NCI-H460 (cell line): ENCODE data around the gene EXOSC5. TPM values are rescaled to one million over a fixed set of nuclear protein-coding genes. Genes with fewer than 3 reads are reported as not detected.
"Not testable (repeated sequence)": the region's sequence is repeated elsewhere in the genome, so short reads cannot be mapped to it uniquely, and the experiment has no call there.

Experiments used
- DNase-seq: peaks from one replicate; pipeline ENCODE4 v3.0.0-alpha.2; 2016; ENCODE audit warnings: low read depth; ENCODE audit errors: extremely low read depth
- total RNA-seq: library from RNA; depleted of rRNA; stranded (reverse); fragments of >200 nt; shearing (Covaris generic); gene quantifications from 2 replicates; pipeline ENCODE4 v1.2.3, GENCODE V29; 2014

EXOSC5 gene
- total RNA-seq, 1 experiment from 2014 or later, result 16.5 TPM

- not testable (repeated sequence) for DNase-seq
Observed at GRCh38 chr19:41408846-41409245, 11.7 kb upstream of the EXOSC5 start.

- DNase-seq, result no peak
Observed at GRCh38 chr19:41408256-41408655, 11.1 kb upstream of the EXOSC5 start.

- no peak for DNase-seq
Observed at GRCh38 chr19:41407271-41407670, 10.1 kb upstream of the EXOSC5 start.

- no peak for DNase-seq
Observed at GRCh38 chr19:41405776-41406175, 8.6 kb upstream of the EXOSC5 start.

GRCh38 chr19:41403181-41403970, 6.2 kb upstream of the EXOSC5 start:
- no peak for DNase-seq

GRCh38 chr19:41402010-41402409, 4.9 kb upstream of the EXOSC5 start:
- no peak for DNase-seq

- DNase-seq, result no peak
Observed at GRCh38 chr19:41401483-41401882, 4.3 kb upstream of the EXOSC5 start.

GRCh38 chr19:41399525-41399924, 2.4 kb upstream of the EXOSC5 start:
- no peak for DNase-seq

GRCh38 chr19:41399091-41399490, 1.9 kb upstream of the EXOSC5 start:
- DNase-seq, result no peak

GRCh38 chr19:41398598-41398997, 1.4 kb upstream of the EXOSC5 start:
- no peak for DNase-seq

GRCh38 chr19:41398050-41398418, 875 bp upstream of the EXOSC5 start:
- DNase-seq, result no peak

- DNase-seq, result no peak
Observed at GRCh38 chr19:41395355-41395754, 1.8 kb downstream of the EXOSC5 start.

GRCh38 chr19:41392775-41393174, 4.4 kb downstream of the EXOSC5 start:
- no peak for DNase-seq

- DNase-seq, result no peak
Observed at GRCh38 chr19:41391618-41392017, 5.5 kb downstream of the EXOSC5 start.

GRCh38 chr19:41386442-41386841, 10.7 kb downstream of the EXOSC5 start:
- DNase-seq, result no peak

- no peak for DNase-seq
Observed at GRCh38 chr19:41384351-41384750, 12.8 kb downstream of the EXOSC5 start.

- not testable (repeated sequence) for DNase-seq
Observed at GRCh38 chr19:41381536-41381935, 15.6 kb downstream of the EXOSC5 start.

GRCh38 chr19:41377977-41378709, 19.0 kb downstream of the EXOSC5 start:
- DNase-seq, result no peak

- no peak for DNase-seq
Observed at GRCh38 chr19:41376998-41377365, 20.2 kb downstream of the EXOSC5 start.

- no peak for DNase-seq
Observed at GRCh38 chr19:41376241-41376997, 20.7 kb downstream of the EXOSC5 start, which contains the start of gene TMEM91. TMEM91 (plus strand) TSS chr19:41376533; CDS start chr19:41378310, 1,777 bp downstream.

GRCh38 chr19:41373993-41374392, 23.2 kb downstream of the EXOSC5 start:
- no peak for DNase-seq
